ENCODE data around the gene DENND2C. TPM values are rescaled to one million over a fixed set of nuclear protein-coding genes. Genes with fewer than 3 reads are reported as not detected.
"Not testable (repeated sequence)": the region's sequence is repeated elsewhere in the genome, so short reads cannot be mapped to it uniquely, and the experiment has no call there.

Gene DENND2C
- total RNA-seq, 3 donors from 2014 or later = 0.20 to 0.27 (median 0.21) TPM

- Mint-ChIP-seq H3K9me3 (no peaks in the 10 kb centered on the region), H3K27me3 (ENCODE audit: low read depth) (peaks cover 8% of the 10 kb centered on the region), H3K36me3 (ENCODE audit: insufficient read depth) (peaks cover 5% of the 10 kb centered on the region), H3K4me1 (ENCODE audit: low read depth) (no peaks in the 10 kb centered on the region), H3K4me3 (no peak overlapping the region)
- ATAC-seq (no peak), DNase-seq (no peak)
Measured at GRCh38 chr1:114595602-114596001, 74.2 kb downstream of the DENND2C start.

GRCh38 chr1:114594046-114594445 is 75.8 kb downstream of the DENND2C start:
- no peaks in the 10 kb centered on the region for H3K4me1 Mint-ChIP-seq (ENCODE audit: low read depth)
- no peaks in the 10 kb centered on the region for H3K9me3 Mint-ChIP-seq
- no peak for ATAC-seq
- no peak overlapping the region for H3K4me3 Mint-ChIP-seq
- DNase-seq = no peak
- H3K27me3 Mint-ChIP-seq (ENCODE audit: low read depth) = peaks cover 11% of the 10 kb centered on the region
- peaks cover 5% of the 10 kb centered on the region for H3K36me3 Mint-ChIP-seq (ENCODE audit: insufficient read depth)

- Mint-ChIP-seq H3K4me3 (no peak overlapping the region), H3K27me3 (ENCODE audit: low read depth) (peaks cover 12% of the 10 kb centered on the region), H3K9me3 (no peaks in the 10 kb centered on the region), H3K36me3 (ENCODE audit: insufficient read depth) (peaks cover 2% of the 10 kb centered on the region), H3K4me1 (ENCODE audit: low read depth) (no peaks in the 10 kb centered on the region)
- DNase-seq (no peak), ATAC-seq (no peak)
Measured at GRCh38 chr1:114589122-114589521, 80.7 kb downstream of the DENND2C start.

GRCh38 chr1:114588196-114588689 is 81.6 kb downstream of the DENND2C start:
- DNase-seq (no peak), ATAC-seq (no peak)
- Mint-ChIP-seq H3K27me3 (ENCODE audit: low read depth) (peaks cover 11% of the 10 kb centered on the region), H3K9me3 (no peaks in the 10 kb centered on the region), H3K4me1 (ENCODE audit: low read depth) (no peaks in the 10 kb centered on the region), H3K36me3 (ENCODE audit: insufficient read depth) (peaks cover 2% of the 10 kb centered on the region), H3K4me3 (no peak overlapping the region)

- Mint-ChIP-seq H3K36me3 (ENCODE audit: insufficient read depth) (no peaks in the 10 kb centered on the region), H3K9me3 (no peaks in the 10 kb centered on the region), H3K4me3 (no peak overlapping the region), H3K27me3 (ENCODE audit: low read depth) (peaks cover 4% of the 10 kb centered on the region), H3K4me1 (ENCODE audit: low read depth) (peaks cover 2% of the 10 kb centered on the region)
- DNase-seq (no peak), ATAC-seq (no peak)
Measured at GRCh38 chr1:114587203-114587991, 82.5 kb downstream of the DENND2C start.

GRCh38 chr1:114586513-114587047 is 83.3 kb downstream of the DENND2C start:
- peaks cover 11% of the 10 kb centered on the region for H3K4me1 Mint-ChIP-seq (ENCODE audit: low read depth)
- no peak for DNase-seq
- H3K27me3 Mint-ChIP-seq (ENCODE audit: low read depth) = peaks cover 4% of the 10 kb centered on the region
- H3K4me3 Mint-ChIP-seq = no peak overlapping the region
- no peak for ATAC-seq
- no peaks in the 10 kb centered on the region for H3K9me3 Mint-ChIP-seq
- no peaks in the 10 kb centered on the region for H3K36me3 Mint-ChIP-seq (ENCODE audit: insufficient read depth)

- Mint-ChIP-seq H3K27me3 (ENCODE audit: low read depth) (peaks cover 3% of the 10 kb centered on the region), H3K36me3 (ENCODE audit: insufficient read depth) (no peaks in the 10 kb centered on the region), H3K4me3 (no peak overlapping the region), H3K4me1 (ENCODE audit: low read depth) (peaks cover 12% of the 10 kb centered on the region), H3K9me3 (no peaks in the 10 kb centered on the region)
- ATAC-seq (no peak), DNase-seq (no peak)
Measured at GRCh38 chr1:114585231-114585630, 84.6 kb downstream of the DENND2C start.

- DNase-seq (peak; percentile 92), ATAC-seq (peak; percentile 98)
- Mint-ChIP-seq H3K36me3 (ENCODE audit: insufficient read depth) (peaks cover 14% of the 10 kb centered on the region), H3K9me3 (no peaks in the 10 kb centered on the region), H3K4me3 (peak within 1 kb of the TSS; percentile 96), H3K27me3 (ENCODE audit: low read depth) (no peaks in the 10 kb centered on the region), H3K4me1 (ENCODE audit: low read depth) (peaks cover 29% of the 10 kb centered on the region)
Measured at GRCh38 chr1:114581335-114582287, 88.2 kb downstream of the DENND2C start, which contains the start of gene BCAS2. BCAS2 (minus strand) TSS chr1:114581615; CDS start chr1:114581591, 24 bp downstream.

GRCh38 chr1:114574365-114574764 is 95.5 kb downstream of the DENND2C start:
- H3K36me3 Mint-ChIP-seq (ENCODE audit: insufficient read depth) = peaks cover 51% of the 10 kb centered on the region

GRCh38 chr1:114564141-114564540 is 105.7 kb downstream of the DENND2C start:
- H3K36me3 Mint-ChIP-seq (ENCODE audit: insufficient read depth) = peaks cover 42% of the 10 kb centered on the region

More at GRCh38 chr1:114574365-114574764, 95.5 kb downstream of the DENND2C start:
- DNase-seq (no peak), ATAC-seq (no peak)
- Mint-ChIP-seq H3K27me3 (ENCODE audit: low read depth) (no peaks in the 10 kb centered on the region), H3K4me3 (no peak overlapping the region), H3K4me1 (ENCODE audit: low read depth) (peaks cover 17% of the 10 kb centered on the region), H3K9me3 (no peaks in the 10 kb centered on the region)

GRCh38 chr1:114562978-114563510 is 106.8 kb downstream of the DENND2C start:
- ATAC-seq; H3K9me3 Mint-ChIP-seq; H3K4me3 Mint-ChIP-seq; DNase-seq; H3K27me3 Mint-ChIP-seq (ENCODE audit: low read depth); H3K4me1 Mint-ChIP-seq (ENCODE audit: low read depth): not testable (repeated sequence)
- H3K36me3 Mint-ChIP-seq (ENCODE audit: insufficient read depth) = peaks cover 32% of the 10 kb centered on the region

More at GRCh38 chr1:114564141-114564540, 105.7 kb downstream of the DENND2C start:
- peaks cover 8% of the 10 kb centered on the region for H3K9me3 Mint-ChIP-seq
- no peaks in the 10 kb centered on the region for H3K4me1 Mint-ChIP-seq (ENCODE audit: low read depth)
- no peak overlapping the region for H3K4me3 Mint-ChIP-seq
- H3K27me3 Mint-ChIP-seq (ENCODE audit: low read depth) = no peaks in the 10 kb centered on the region
- ATAC-seq = no peak
- DNase-seq = no peak

GRCh38 chr1:114561333-114561732 is 108.5 kb downstream of the DENND2C start:
- no peak for DNase-seq
- no peak for ATAC-seq

GRCh38 chr1:114559356-114559755 is 110.5 kb downstream of the DENND2C start:
- ATAC-seq (no peak), DNase-seq (no peak)
- Mint-ChIP-seq H3K36me3 (ENCODE audit: insufficient read depth) (no peaks in the 10 kb centered on the region), H3K4me3 (no peak overlapping the region), H3K4me1 (ENCODE audit: low read depth) (no peaks in the 10 kb centered on the region), H3K27me3 (ENCODE audit: low read depth) (no peaks in the 10 kb centered on the region), H3K9me3 (no peaks in the 10 kb centered on the region)

More at GRCh38 chr1:114561333-114561732, 108.5 kb downstream of the DENND2C start:
- peaks cover 18% of the 10 kb centered on the region for H3K36me3 Mint-ChIP-seq (ENCODE audit: insufficient read depth)
- no peaks in the 10 kb centered on the region for H3K27me3 Mint-ChIP-seq (ENCODE audit: low read depth)
- H3K4me3 Mint-ChIP-seq = no peak overlapping the region
- H3K4me1 Mint-ChIP-seq (ENCODE audit: low read depth) = no peaks in the 10 kb centered on the region
- H3K9me3 Mint-ChIP-seq = peaks cover 8% of the 10 kb centered on the region

- Mint-ChIP-seq H3K36me3 (ENCODE audit: insufficient read depth) (no peaks in the 10 kb centered on the region), H3K4me3 (no peak overlapping the region), H3K9me3 (no peaks in the 10 kb centered on the region), H3K27me3 (ENCODE audit: low read depth) (no peaks in the 10 kb centered on the region), H3K4me1 (ENCODE audit: low read depth) (no peaks in the 10 kb centered on the region)
- ATAC-seq (no peak), DNase-seq (no peak)
Measured at GRCh38 chr1:114558544-114558943, 111.3 kb downstream of the DENND2C start.

All from activated T-cell treated with anti-CD3 and anti-CD28 coated beads, Interleukin-2, amount 50 U/mL, for 4 hours (primary cell).